ENCODE measurements around the gene PLCL1.

- TF ChIP-seq CTCF (IDR thresholded peaks at IDR 0.05; ENCODE audit: insufficient read depth, low read length), result no peak
- TF ChIP-seq POLR2AphosphoS5 (IDR thresholded peaks at IDR 0.05; ENCODE audit: low read depth), result no peak
- no peak for TF ChIP-seq GABPA (IDR thresholded peaks at IDR 0.05; ENCODE audit: low read depth)
- TF ChIP-seq REST (IDR thresholded peaks at IDR 0.05; ENCODE audit: insufficient replicate concordance, low read depth), result no peak
Observed at GRCh38 chr2:197992482-197993133, 188.2 kb downstream of the PLCL1 start.

Measured in HL-60 (cell line).